A673 (cell line): ENCODE measurements around the gene ZBTB8OS. TPM values are rescaled to one million over a fixed set of nuclear protein-coding genes. Genes with fewer than 3 reads are reported as not detected.
"Not testable (repeated sequence)": the region's sequence is repeated elsewhere in the genome, so short reads cannot be mapped to it uniquely, and the experiment has no call there.

ENCODE experiments used
- BruUV-seq: library from RNA; stranded (reverse); fragments of 400-500 nt; replicated peaks from 2 replicates; lab custom pipeline; 2021; lab: Mats Ljungman, UMichigan
- CTCF ChIA-PET: fragments of 300-600 bp; sonication (Branson Sonifier 250); formaldehyde crosslinking; loops from one replicate; lab custom pipeline; 2022; ENCODE audit warnings: antibody characterized with exemption; lab: Charles Lee
- POLR2A ChIA-PET: fragments of 300-600 bp; sonication (Branson Sonifier 250); formaldehyde crosslinking; loops from one replicate; lab custom pipeline; 2022; ENCODE audit warnings: antibody characterized with exemption; ENCODE audit not compliant: low non-redundant PET; lab: Charles Lee
- DNase-seq: peaks from one replicate; pipeline ENCODE4 v3.0.0-alpha.2; 2015; ENCODE audit warnings: low spot score
- H3K27ac ChIP-seq: fragments of 200-600 bp; sonication (generic); 2 replicates; pipeline ENCODE4 v1.5.1; 2016; ENCODE audit warnings: mixed run types, low read depth, mild to moderate bottlenecking, mixed read lengths, antibody characterized with exemption, low read length; ENCODE audit not compliant: poor library complexity, severe bottlenecking
- H3K27me3 ChIP-seq: fragments of 200-600 bp; sonication (generic); replicated peaks from 2 replicates; pipeline ENCODE4 v1.6.1; 2017; ENCODE audit warnings: mixed run types, low read depth, mild to moderate bottlenecking, mixed read lengths, antibody characterized with exemption, low read length; ENCODE audit not compliant: insufficient read depth, poor library complexity
- H3K36me3 ChIP-seq: fragments of 200-600 bp; sonication (generic); 2 replicates; pipeline ENCODE4 v1.6.1; 2016; ENCODE audit warnings: mixed run types, mild to moderate bottlenecking, mixed read lengths, antibody characterized with exemption, low read length; ENCODE audit not compliant: insufficient read depth, poor library complexity, severe bottlenecking
- H3K4me1 ChIP-seq: fragments of 200-600 bp; sonication (generic); 2 replicates; pipeline ENCODE4 v1.6.1; 2017; ENCODE audit warnings: mixed run types, mild to moderate bottlenecking, mixed read lengths, antibody characterized with exemption, low read length; ENCODE audit not compliant: insufficient read depth, poor library complexity, severe bottlenecking
- H3K4me3 ChIP-seq: fragments of 200-600 bp; sonication (generic); 2 replicates; pipeline ENCODE4 v1.5.1; 2016; ENCODE audit warnings: low read depth, mixed run types, mild to moderate bottlenecking, mixed read lengths, low read length; ENCODE audit not compliant: poor library complexity, severe bottlenecking
- H3K9me3 ChIP-seq: fragments of 200-600 bp; sonication (generic); 2 replicates; pipeline ENCODE4 v1.6.1; 2016; ENCODE audit warnings: mixed run types, low read depth, mild to moderate bottlenecking, mixed read lengths, antibody characterized with exemption, low read length; ENCODE audit not compliant: poor library complexity, severe bottlenecking
- CTCF ChIP-seq: fragments of 300-800, 200-600 bp; sonication (generic); conservative IDR thresholded peaks from 2 replicates; pipeline ENCODE4 v1.5.1; 2017; ENCODE audit warnings: low read depth, mild to moderate bottlenecking, antibody characterized with exemption, low read length, moderate library complexity, mixed read lengths
- EZH2 ChIP-seq: fragments of 200-600 bp; sonication (generic); IDR thresholded peaks from 2 replicates; pipeline ENCODE4 v1.6.1; 2017; ENCODE audit warnings: borderline replicate concordance, low read depth, mild to moderate bottlenecking, mixed read lengths, antibody characterized with exemption, low read length; ENCODE audit not compliant: poor library complexity, severe bottlenecking
- intact Hi-C: fragments of 100-400 bp; cut with micrococcal nuclease; formaldehyde crosslinking; loops from one replicate; pipeline ENCODE4 v1.10.0; 2022; ENCODE audit not compliant: unreplicated experiment
- total RNA-seq: library from RNA; stranded (reverse); gene quantifications from 2 replicates; pipeline ENCODE4 v1.2.3, GENCODE V29; 2021

The ZBTB8OS gene
- total RNA-seq, 1 experiment from 2014 or later = 72.1 TPM

- BruUV-seq = no TSS peak
- no peak for TF ChIP-seq EZH2
- no peak for TF ChIP-seq CTCF
- H3K4me1 ChIP-seq = peaks cover 28% of the 10 kb centered on the region
- peak within 1 kb of the TSS; percentile 91 for H3K4me3 ChIP-seq
- ChIA-PET CTCF (interaction anchor here (1.2 kb wide), 1 partner anchor 130 kb away, joined by 20 read pairs; no protein-coding TSS in a partner anchor), POLR2A (interaction anchor here (0.6 kb wide), 2 partner anchors 131 to 226 kb away, joined by 3 to 9 read pairs; no protein-coding TSS in a partner anchor)
- no peaks in the 10 kb centered on the region for H3K9me3 ChIP-seq
- peak; percentile 99 for DNase-seq
- intact Hi-C loops = loop anchor here (10.0 kb wide), 1 partner anchor 126 kb away; no protein-coding TSS in a partner anchor
- H3K27ac ChIP-seq = peak within 1 kb of the TSS; percentile 99
- no peaks in the 10 kb centered on the region for H3K27me3 ChIP-seq
- H3K36me3 ChIP-seq = peaks cover 44% of the 10 kb centered on the region
Measured at GRCh38 chr1:32650752-32651460, 556 bp upstream of the ZBTB8OS start, which contains the start of gene RBBP4. RBBP4 (plus strand) TSS chr1:32651208; CDS start chr1:32651307, 99 bp downstream.

GRCh38 chr1:32647308-32648134 is 2.8 kb downstream of the ZBTB8OS start:
- CTCF ChIA-PET = no interaction called here
- Histone ChIP-seq H3K9me3 (no peaks in the 10 kb centered on the region), H3K36me3 (peaks cover 18% of the 10 kb centered on the region), H3K27ac (no peak overlapping the region), H3K27me3 (no peaks in the 10 kb centered on the region), H3K4me1 (peaks cover 5% of the 10 kb centered on the region), H3K4me3 (no peak overlapping the region)
- TF ChIP-seq CTCF (no peak), EZH2 (no peak)
- POLR2A ChIA-PET = interaction anchor here (0.5 kb wide), 1 partner anchor 109 kb away, joined by 11 read pairs; no protein-coding TSS in a partner anchor
- DNase-seq = no peak
- intact Hi-C loops = no loop called here
- BruUV-seq = no TSS peak

GRCh38 chr1:32644426-32644825 is 5.9 kb downstream of the ZBTB8OS start:
- Histone ChIP-seq H3K9me3 (no peaks in the 10 kb centered on the region), H3K27me3 (no peaks in the 10 kb centered on the region), H3K27ac (no peak overlapping the region), H3K36me3 (peaks cover 11% of the 10 kb centered on the region), H3K4me3 (no peak overlapping the region), H3K4me1 (no peaks in the 10 kb centered on the region)
- BruUV-seq = no TSS peak
- TF ChIP-seq CTCF (no peak), EZH2 (no peak)
- POLR2A ChIA-PET = no interaction called here
- DNase-seq = no peak
- intact Hi-C loops = no loop called here
- CTCF ChIA-PET = no interaction called here

- CTCF ChIA-PET, BruUV-seq, H3K4me3 ChIP-seq, H3K27ac ChIP-seq, H3K36me3 ChIP-seq, DNase-seq, H3K9me3 ChIP-seq, H3K27me3 ChIP-seq, H3K4me1 ChIP-seq, intact Hi-C loops: not testable (repeated sequence)
- POLR2A ChIA-PET = interaction anchor here (0.6 kb wide), 1 partner anchor 14 kb away, joined by 4 read pairs; no protein-coding TSS in a partner anchor
Measured at GRCh38 chr1:32642292-32642827, 8.0 kb downstream of the ZBTB8OS start.
